Neural cell (in vitro differentiated cells): Measurements from ENCODE around the gene CCDC60. TPM values are rescaled to one million over a fixed set of nuclear protein-coding genes. Genes with fewer than 3 reads are reported as not detected.

Experiments used
- H2AFZ ChIP-seq: fragments of 200-600, 300-800 bp; sonication (generic), shearing (Covaris generic); 2 replicates; pipeline ENCODE4 v1.6.0; 2014; ENCODE audit warnings: low read depth, mild to moderate bottlenecking, antibody characterized with exemption, low read length, moderate library complexity
- H3F3A ChIP-seq: fragments of 200-600 bp; shearing (Covaris generic); 2 replicates; pipeline ENCODE4 v1.6.1; 2016; ENCODE audit warnings: mild to moderate bottlenecking, moderate library complexity, mixed read lengths, antibody characterized with exemption, low read length; ENCODE audit not compliant: insufficient read depth, poor library complexity, severe bottlenecking
- H3K27ac ChIP-seq: fragments of 200-600, 300-800 bp; sonication (generic), shearing (Covaris generic); 2 replicates; pipeline ENCODE4 v1.5.1; 2014; ENCODE audit warnings: mild to moderate bottlenecking, low read length, moderate library complexity
- H3K27me3 ChIP-seq: fragments of 300-800, 200-600 bp; sonication (generic), shearing (Covaris generic); 2 replicates; pipeline ENCODE4 v1.6.0; 2014; ENCODE audit warnings: mild to moderate bottlenecking, low read depth, low read length, moderate library complexity; ENCODE audit not compliant: insufficient read depth
- H3K36me3 ChIP-seq: fragments of 300-800, 200-600 bp; sonication (generic), shearing (Covaris generic); 2 replicates; pipeline ENCODE4 v1.5.1; 2014; ENCODE audit warnings: mild to moderate bottlenecking, antibody characterized with exemption, low read length, moderate library complexity; ENCODE audit not compliant: insufficient read depth
- H3K4me2 ChIP-seq: fragments of 300-800, 200-600 bp; sonication (generic), shearing (Covaris generic); 2 replicates; pipeline ENCODE4 v1.6.0; 2014; ENCODE audit warnings: mild to moderate bottlenecking, low read length
- H3K4me3 ChIP-seq: fragments of 300-800, 200-600 bp; sonication (generic), shearing (Covaris generic); 2 replicates; pipeline ENCODE4 v1.5.1; 2014; ENCODE audit warnings: mild to moderate bottlenecking, low read length, moderate library complexity
- H3K79me2 ChIP-seq: fragments of 200-600 bp; shearing (Covaris generic); replicated peaks from 2 replicates; pipeline ENCODE4 v1.6.0; 2014; ENCODE audit warnings: mild to moderate bottlenecking, low read length, moderate library complexity; ENCODE audit not compliant: insufficient read depth
- H3K9ac ChIP-seq: fragments of 300-800, 200-600 bp; sonication (generic), shearing (Covaris generic); 2 replicates; pipeline ENCODE4 v1.6.1; 2016; ENCODE audit warnings: mild to moderate bottlenecking, low read length, mixed read lengths
- H3K9me2 ChIP-seq: fragments of 200-600 bp; shearing (Covaris generic); 2 replicates; pipeline ENCODE4 v1.6.1; 2016; ENCODE audit warnings: mild to moderate bottlenecking, low read length, mixed read lengths; ENCODE audit not compliant: insufficient read depth
- H3K9me3 ChIP-seq: fragments of 200-600, 300-800 bp; sonication (generic), shearing (Covaris generic); 2 replicates; pipeline ENCODE4 v1.6.1; 2016; ENCODE audit warnings: mild to moderate bottlenecking, mixed run types, low read length, moderate library complexity, mixed read lengths
- H4K20me1 ChIP-seq: fragments of 200-600 bp; shearing (Covaris generic); 2 replicates; pipeline ENCODE4 v1.6.1; 2016; ENCODE audit warnings: mild to moderate bottlenecking, mixed run types; ENCODE audit not compliant: insufficient read depth
- CTCF ChIP-seq: fragments of 450-650 bp; IDR thresholded peaks from 2 replicates; pipeline ENCODE4 v1.5.1; 2014; ENCODE audit warnings: antibody characterized with exemption, mild to moderate bottlenecking, moderate library complexity; ENCODE audit not compliant: poor library complexity, severe bottlenecking
- EP300 ChIP-seq: fragments of 450-650 bp; conservative IDR thresholded peaks from 2 replicates; pipeline ENCODE4 v1.6.1; 2014; ENCODE audit warnings: antibody characterized with exemption, mild to moderate bottlenecking, moderate library complexity; ENCODE audit not compliant: poor library complexity, severe bottlenecking
- EZH2 ChIP-seq: fragments of 200-600, 300-800 bp; shearing (Covaris generic), sonication (generic); IDR thresholded peaks from 2 replicates; pipeline ENCODE4 v1.6.1; 2014; ENCODE audit warnings: antibody characterized with exemption, low read length, borderline replicate concordance, mild to moderate bottlenecking; ENCODE audit not compliant: insufficient read depth, poor library complexity, severe bottlenecking
- MXI1 ChIP-seq: fragments of 450-650 bp; conservative IDR thresholded peaks from 2 replicates; pipeline ENCODE4 v1.6.1; 2014; ENCODE audit warnings: antibody characterized with exemption, mild to moderate bottlenecking; ENCODE audit not compliant: poor library complexity, severe bottlenecking
- POLR2AphosphoS5 ChIP-seq: IDR thresholded peaks from 2 replicates; pipeline ENCODE4 v1.6.1; 2012
- RAD21 ChIP-seq: fragments of 450-650 bp; conservative IDR thresholded peaks from 2 replicates; pipeline ENCODE4 v1.6.1; 2014; ENCODE audit warnings: antibody characterized with exemption, mild to moderate bottlenecking, moderate library complexity
- REST ChIP-seq: IDR thresholded peaks from 2 replicates; pipeline ENCODE4 v1.6.1; 2012; ENCODE audit warnings: borderline replicate concordance
- SMC3 ChIP-seq: fragments of 450-650 bp; conservative IDR thresholded peaks from 2 replicates; pipeline ENCODE4 v1.6.1; 2014; ENCODE audit warnings: antibody characterized with exemption, mild to moderate bottlenecking, moderate library complexity; ENCODE audit not compliant: poor library complexity
- TAF1 ChIP-seq: IDR thresholded peaks from 2 replicates; pipeline ENCODE4 v1.6.1; 2012; ENCODE audit warnings: low read depth
- polyA plus RNA-seq: library from polyadenylated mRNA; depleted of rRNA; stranded (reverse); fragments of >200 nt; gene quantifications from 2 replicates; pipeline ENCODE4 v1.2.3, GENCODE V29; 2014

CCDC60 gene
- polyA plus RNA-seq, 1 donor from 2014 or later = not detected

GRCh38 chr12:119327471-119327870, 7.1 kb upstream of the CCDC60 start:
- Histone ChIP-seq H3K27ac (no peak overlapping the region), H4K20me1 (no peaks in the 10 kb centered on the region), H3K27me3 (no peaks in the 10 kb centered on the region), H3K4me2 (no peak overlapping the region), H3K9ac (no peak overlapping the region), H2AFZ (no peak overlapping the region), H3K36me3 (no peaks in the 10 kb centered on the region), H3K9me3 (no peaks in the 10 kb centered on the region), H3K79me2 (no peaks in the 10 kb centered on the region), H3F3A (no peaks in the 10 kb centered on the region), H3K4me3 (no peak overlapping the region), H3K9me2 (no peaks in the 10 kb centered on the region)
- no peak for TF ChIP-seq EP300

GRCh38 chr12:119328111-119328510, 6.4 kb upstream of the CCDC60 start:
- no peaks in the 10 kb centered on the region for H3F3A ChIP-seq
- H3K36me3 ChIP-seq = no peaks in the 10 kb centered on the region
- H3K9me3 ChIP-seq = no peaks in the 10 kb centered on the region
- no peak overlapping the region for H3K4me2 ChIP-seq
- no peak for TF ChIP-seq CTCF
- no peak for TF ChIP-seq REST
- no peak for TF ChIP-seq EZH2
- TF ChIP-seq MXI1 = no peak
- TF ChIP-seq TAF1 = no peak
- no peak for TF ChIP-seq POLR2AphosphoS5
- TF ChIP-seq SMC3 = no peak
- no peak for TF ChIP-seq EP300
- TF ChIP-seq RAD21 = no peak
- H4K20me1 ChIP-seq = no peaks in the 10 kb centered on the region
- no peaks in the 10 kb centered on the region for H3K79me2 ChIP-seq
- no peaks in the 10 kb centered on the region for H3K27me3 ChIP-seq
- H3K4me3 ChIP-seq = no peak overlapping the region
- H2AFZ ChIP-seq = no peak overlapping the region
- no peak overlapping the region for H3K27ac ChIP-seq
- no peak overlapping the region for H3K9ac ChIP-seq
- no peaks in the 10 kb centered on the region for H3K9me2 ChIP-seq
